GM19023 (cell line): ENCODE results near the gene HPD.
"Not testable (repeated sequence)": the region's sequence is repeated elsewhere in the genome, so short reads cannot be mapped to it uniquely, and the experiment has no call there.

Experiments
- ATAC-seq: cut with Tn5 transposase; IDR thresholded peaks from one replicate; pipeline ENCODE4 v1.9.1; 2021; ENCODE audit warnings: mild to moderate bottlenecking, moderate library complexity; ENCODE audit not compliant: unreplicated experiment

The HPD gene

GRCh38 chr12:121869229-121869628 lies 10.6 kb upstream of the HPD start:
- ATAC-seq = not testable (repeated sequence)

GRCh38 chr12:121866331-121866730 lies 7.7 kb upstream of the HPD start:
- no peak for ATAC-seq

GRCh38 chr12:121861636-121862254 lies 3.1 kb upstream of the HPD start:
- no peak for ATAC-seq

GRCh38 chr12:121860699-121861098 lies 2.0 kb upstream of the HPD start:
- not testable (repeated sequence) for ATAC-seq

GRCh38 chr12:121860257-121860656 lies 1.6 kb upstream of the HPD start:
- ATAC-seq = no peak

GRCh38 chr12:121858318-121858661 lies 369 bp downstream of the HPD start:
- ATAC-seq = no peak

GRCh38 chr12:121857322-121858246 lies 1.1 kb downstream of the HPD start:
- ATAC-seq = no peak

GRCh38 chr12:121852392-121852791 lies 6.3 kb downstream of the HPD start:
- not testable (repeated sequence) for ATAC-seq

- ATAC-seq = no peak
These were observed 9.0 kb downstream of the HPD start for GRCh38 chr12:121849665-121850064.

GRCh38 chr12:121849211-121849610 lies 9.4 kb downstream of the HPD start:
- ATAC-seq = no peak

GRCh38 chr12:121845701-121846100 lies 13.0 kb downstream of the HPD start:
- no peak for ATAC-seq

GRCh38 chr12:121843236-121843982 lies 15.2 kb downstream of the HPD start:
- no peak for ATAC-seq

- ATAC-seq = no peak
These were observed 18.5 kb downstream of the HPD start for GRCh38 chr12:121839993-121840761.

GRCh38 chr12:121839106-121839992 lies 19.3 kb downstream of the HPD start:
- ATAC-seq = peak; percentile 88

GRCh38 chr12:121838126-121838525 lies 20.5 kb downstream of the HPD start:
- no peak for ATAC-seq

GRCh38 chr12:121837680-121838079 lies 21.0 kb downstream of the HPD start:
- ATAC-seq = no peak

- no peak for ATAC-seq
These were observed 27.0 kb downstream of the HPD start for GRCh38 chr12:121831571-121832245.

- no peak for ATAC-seq
These were observed 27.9 kb downstream of the HPD start for GRCh38 chr12:121830588-121831265.

GRCh38 chr12:121830134-121830533 lies 28.5 kb downstream of the HPD start:
- no peak for ATAC-seq
